ENCODE measurements around the gene STK32C.
A peak's percentile ranks its signal among the peaks of the same experiment; 100 is the strongest.
"Not testable (repeated sequence)": the region's sequence is repeated elsewhere in the genome, so short reads cannot be mapped to it uniquely, and the experiment has no call there.

Gene STK32C

GRCh38 chr10:132346806-132347205 is 39.1 kb upstream of the STK32C start:
- Mint-ChIP-seq H3K36me3 (ENCODE audit: low read depth) (peaks cover 22% of the 10 kb centered on the region), H3K27me3 (no peaks in the 10 kb centered on the region), H3K4me3 (no peak overlapping the region), H3K27ac (no peak overlapping the region), H3K4me1 (ENCODE audit: low read depth) (no peaks in the 10 kb centered on the region), H3K9me3 (no peaks in the 10 kb centered on the region)

GRCh38 chr10:132345345-132345744 is 37.6 kb upstream of the STK32C start:
- H3K36me3 Mint-ChIP-seq (ENCODE audit: low read depth) = peaks cover 26% of the 10 kb centered on the region
- H3K9me3 Mint-ChIP-seq = no peaks in the 10 kb centered on the region
- no peaks in the 10 kb centered on the region for H3K27me3 Mint-ChIP-seq
- no peak overlapping the region for H3K4me3 Mint-ChIP-seq
- no peaks in the 10 kb centered on the region for H3K4me1 Mint-ChIP-seq (ENCODE audit: low read depth)
- no peak overlapping the region for H3K27ac Mint-ChIP-seq

- H3K27ac Mint-ChIP-seq = no peak overlapping the region
- no peak overlapping the region for H3K4me3 Mint-ChIP-seq
- no peaks in the 10 kb centered on the region for H3K9me3 Mint-ChIP-seq
- no peaks in the 10 kb centered on the region for H3K4me1 Mint-ChIP-seq (ENCODE audit: low read depth)
- H3K36me3 Mint-ChIP-seq (ENCODE audit: low read depth) = peaks cover 26% of the 10 kb centered on the region
- no peaks in the 10 kb centered on the region for H3K27me3 Mint-ChIP-seq
These were observed 36.6 kb upstream of the STK32C start for GRCh38 chr10:132344386-132344785.

GRCh38 chr10:132342553-132342952 is 34.8 kb upstream of the STK32C start:
- no peaks in the 10 kb centered on the region for H3K9me3 Mint-ChIP-seq
- peaks cover 26% of the 10 kb centered on the region for H3K36me3 Mint-ChIP-seq (ENCODE audit: low read depth)
- no peak overlapping the region for H3K4me3 Mint-ChIP-seq
- no peaks in the 10 kb centered on the region for H3K27me3 Mint-ChIP-seq
- H3K27ac Mint-ChIP-seq = no peak overlapping the region
- peaks cover 2% of the 10 kb centered on the region for H3K4me1 Mint-ChIP-seq (ENCODE audit: low read depth)

- Mint-ChIP-seq H3K27ac (no peak overlapping the region), H3K4me1 (ENCODE audit: low read depth) (peaks cover 10% of the 10 kb centered on the region), H3K27me3 (no peaks in the 10 kb centered on the region), H3K36me3 (ENCODE audit: low read depth) (peaks cover 26% of the 10 kb centered on the region), H3K9me3 (no peaks in the 10 kb centered on the region), H3K4me3 (no peak overlapping the region)
These were observed 34.0 kb upstream of the STK32C start for GRCh38 chr10:132341781-132342180.

GRCh38 chr10:132341017-132341416 is 33.3 kb upstream of the STK32C start:
- no peak overlapping the region for H3K27ac Mint-ChIP-seq
- no peaks in the 10 kb centered on the region for H3K9me3 Mint-ChIP-seq
- no peaks in the 10 kb centered on the region for H3K27me3 Mint-ChIP-seq
- no peak overlapping the region for H3K4me3 Mint-ChIP-seq
- peaks cover 18% of the 10 kb centered on the region for H3K4me1 Mint-ChIP-seq (ENCODE audit: low read depth)
- peaks cover 22% of the 10 kb centered on the region for H3K36me3 Mint-ChIP-seq (ENCODE audit: low read depth)

GRCh38 chr10:132339276-132339675 is 31.5 kb upstream of the STK32C start:
- H3K36me3 Mint-ChIP-seq (ENCODE audit: low read depth) = peaks cover 12% of the 10 kb centered on the region
- no peaks in the 10 kb centered on the region for H3K27me3 Mint-ChIP-seq
- H3K4me1 Mint-ChIP-seq (ENCODE audit: low read depth) = peaks cover 30% of the 10 kb centered on the region
- H3K27ac Mint-ChIP-seq = no peak overlapping the region
- no peaks in the 10 kb centered on the region for H3K9me3 Mint-ChIP-seq
- H3K4me3 Mint-ChIP-seq = no peak overlapping the region

- H3K4me3 Mint-ChIP-seq = no peak overlapping the region
- peaks cover 12% of the 10 kb centered on the region for H3K36me3 Mint-ChIP-seq (ENCODE audit: low read depth)
- H3K9me3 Mint-ChIP-seq = no peaks in the 10 kb centered on the region
- no peaks in the 10 kb centered on the region for H3K27me3 Mint-ChIP-seq
- H3K27ac Mint-ChIP-seq = no peak overlapping the region
- peaks cover 34% of the 10 kb centered on the region for H3K4me1 Mint-ChIP-seq (ENCODE audit: low read depth)
These were observed 31.1 kb upstream of the STK32C start for GRCh38 chr10:132338876-132339275.

- Mint-ChIP-seq H3K36me3 (ENCODE audit: low read depth) (peaks cover 12% of the 10 kb centered on the region), H3K4me1 (ENCODE audit: low read depth) (peaks cover 44% of the 10 kb centered on the region), H3K4me3 (peak overlapping the region; percentile 85)
- not testable (repeated sequence) for H3K27me3 Mint-ChIP-seq, H3K27ac Mint-ChIP-seq, H3K9me3 Mint-ChIP-seq
These were observed 30.1 kb upstream of the STK32C start for GRCh38 chr10:132337854-132338253.

- peaks cover 51% of the 10 kb centered on the region for H3K4me1 Mint-ChIP-seq (ENCODE audit: low read depth)
- no peaks in the 10 kb centered on the region for H3K27me3 Mint-ChIP-seq
- peak overlapping the region; percentile 77 for H3K27ac Mint-ChIP-seq
- peak overlapping the region; percentile 85 for H3K4me3 Mint-ChIP-seq
- H3K9me3 Mint-ChIP-seq = no peaks in the 10 kb centered on the region
- H3K36me3 Mint-ChIP-seq (ENCODE audit: low read depth) = peaks cover 5% of the 10 kb centered on the region
These were observed 29.2 kb upstream of the STK32C start for GRCh38 chr10:132336919-132337407.

GRCh38 chr10:132336064-132336746 is 28.5 kb upstream of the STK32C start:
- Mint-ChIP-seq H3K27ac (peak overlapping the region; percentile 38), H3K27me3 (no peaks in the 10 kb centered on the region), H3K4me1 (ENCODE audit: low read depth) (peaks cover 57% of the 10 kb centered on the region), H3K9me3 (no peaks in the 10 kb centered on the region), H3K4me3 (peak overlapping the region; percentile 85), H3K36me3 (ENCODE audit: low read depth) (no peaks in the 10 kb centered on the region)

- H3K27me3 Mint-ChIP-seq = no peaks in the 10 kb centered on the region
- peak overlapping the region; percentile 30 for H3K4me3 Mint-ChIP-seq
- H3K36me3 Mint-ChIP-seq (ENCODE audit: low read depth) = peaks cover under 1% of the 10 kb centered on the region
- peaks cover 59% of the 10 kb centered on the region for H3K4me1 Mint-ChIP-seq (ENCODE audit: low read depth)
- no peak overlapping the region for H3K27ac Mint-ChIP-seq
- H3K9me3 Mint-ChIP-seq = no peaks in the 10 kb centered on the region
These were observed 27.7 kb upstream of the STK32C start for GRCh38 chr10:132335189-132336063.

GRCh38 chr10:132334631-132335188 is 27.0 kb upstream of the STK32C start:
- H3K9me3 Mint-ChIP-seq = no peaks in the 10 kb centered on the region
- peaks cover 8% of the 10 kb centered on the region for H3K36me3 Mint-ChIP-seq (ENCODE audit: low read depth)
- no peaks in the 10 kb centered on the region for H3K27me3 Mint-ChIP-seq
- H3K4me1 Mint-ChIP-seq (ENCODE audit: low read depth) = peaks cover 66% of the 10 kb centered on the region
- H3K27ac Mint-ChIP-seq = no peak overlapping the region
- H3K4me3 Mint-ChIP-seq = peak overlapping the region; percentile 30

GRCh38 chr10:132333386-132333785 is 25.6 kb upstream of the STK32C start:
- H3K4me1 Mint-ChIP-seq (ENCODE audit: low read depth) = peaks cover 80% of the 10 kb centered on the region
- peak overlapping the region; percentile 95 for H3K4me3 Mint-ChIP-seq
- H3K36me3 Mint-ChIP-seq (ENCODE audit: low read depth) = peaks cover 18% of the 10 kb centered on the region
- H3K9me3 Mint-ChIP-seq = no peaks in the 10 kb centered on the region
- peak overlapping the region; percentile 45 for H3K27ac Mint-ChIP-seq
- H3K27me3 Mint-ChIP-seq = no peaks in the 10 kb centered on the region

- no peaks in the 10 kb centered on the region for H3K9me3 Mint-ChIP-seq
- no peaks in the 10 kb centered on the region for H3K27me3 Mint-ChIP-seq
These were observed 24.6 kb upstream of the STK32C start for GRCh38 chr10:132332433-132332754.

More at GRCh38 chr10:132332433-132332754, 24.6 kb upstream of the STK32C start:
- peaks cover 25% of the 10 kb centered on the region for H3K36me3 Mint-ChIP-seq (ENCODE audit: low read depth)
- peaks cover 85% of the 10 kb centered on the region for H3K4me1 Mint-ChIP-seq (ENCODE audit: low read depth)
- H3K4me3 Mint-ChIP-seq = peak overlapping the region; percentile 95
- H3K27ac Mint-ChIP-seq = peak overlapping the region; percentile 87
